Astrocyte (in vitro differentiated cells and primary cell): ENCODE measurements around the gene TENM3. TPM values are rescaled to one million over a fixed set of nuclear protein-coding genes. Genes with fewer than 3 reads are reported as not detected.

ENCODE experiments used
- DNase-seq: peaks from one replicate; pipeline ENCODE4 v3.0.0-alpha.2; 2010; ENCODE audit warnings: low read depth
- FAIRE-seq: peaks from 2 replicates; lab custom pipeline; 2011; peaks lifted over from hg19 to GRCh38; lab: Jason Lieb, UNC
- H2AFZ ChIP-seq: 2 replicates; pipeline ENCODE4 v1.6.0; 2012; ENCODE audit warnings: low read depth, low read length, inconsistent platforms
- H3K27ac ChIP-seq: 2 replicates; pipeline ENCODE4 v1.5.1; 2011; ENCODE audit warnings: low read depth, low read length, inconsistent platforms
- H3K27me3 ChIP-seq: 2 replicates; pipeline ENCODE4 v1.6.0; 2011; ENCODE audit warnings: low read length, inconsistent platforms; ENCODE audit not compliant: insufficient read depth
- H3K36me3 ChIP-seq: 2 replicates; pipeline ENCODE4 v1.5.1; 2011; ENCODE audit warnings: low read length, inconsistent platforms; ENCODE audit not compliant: insufficient read depth
- H3K4me1 ChIP-seq: 2 replicates; pipeline ENCODE4 v1.5.1; 2011; ENCODE audit warnings: low read length, inconsistent platforms; ENCODE audit not compliant: insufficient read depth
- H3K4me2 ChIP-seq: 2 replicates; pipeline ENCODE4 v1.6.0; 2012; ENCODE audit warnings: low read length, inconsistent platforms
- H3K4me3 ChIP-seq: 2 replicates; pipeline ENCODE4 v1.5.1; 2011; ENCODE audit warnings: low read depth, mild to moderate bottlenecking, low read length, inconsistent platforms; ENCODE audit not compliant: insufficient read depth
- H3K79me2 ChIP-seq: 2 replicates; pipeline ENCODE4 v1.6.0; 2012; ENCODE audit warnings: mild to moderate bottlenecking, low read length, inconsistent platforms; ENCODE audit not compliant: insufficient read depth
- H3K9ac ChIP-seq: 2 replicates; pipeline ENCODE4 v1.6.0; 2012; ENCODE audit warnings: mild to moderate bottlenecking, low read length, inconsistent platforms
- H3K9me3 ChIP-seq: 2 replicates; pipeline ENCODE4 v1.5.1; 2012; ENCODE audit warnings: low read depth, mild to moderate bottlenecking, low read length, inconsistent platforms; ENCODE audit not compliant: insufficient read depth
- H4K20me1 ChIP-seq: 2 replicates; pipeline ENCODE4 v1.6.0; 2012; ENCODE audit warnings: low read length, inconsistent platforms; ENCODE audit not compliant: insufficient read depth
- H3K27ac Mint-ChIP-seq: one replicate; pipeline ENCODE4 v1.8.0; 2021; ENCODE audit warnings: mild to moderate bottlenecking, mixed read lengths; ENCODE audit not compliant: unreplicated experiment
- H3K27me3 Mint-ChIP-seq: one replicate; pipeline ENCODE4 v1.8.0; 2021; ENCODE audit warnings: low read depth, mixed read lengths; ENCODE audit not compliant: unreplicated experiment
- H3K36me3 Mint-ChIP-seq: one replicate; pipeline ENCODE4 v1.8.0; 2021; ENCODE audit warnings: low read depth, mixed read lengths; ENCODE audit not compliant: unreplicated experiment
- H3K4me1 Mint-ChIP-seq: one replicate; pipeline ENCODE4 v1.8.0; 2021; ENCODE audit warnings: low read depth, mixed read lengths; ENCODE audit not compliant: unreplicated experiment
- H3K4me3 Mint-ChIP-seq: one replicate; pipeline ENCODE4 v1.8.0; 2021; ENCODE audit warnings: mild to moderate bottlenecking, moderate library complexity, mixed read lengths; ENCODE audit not compliant: unreplicated experiment
- H3K9me3 Mint-ChIP-seq: one replicate; pipeline ENCODE4 v1.8.0; 2021; ENCODE audit warnings: mild to moderate bottlenecking, mixed read lengths; ENCODE audit not compliant: unreplicated experiment
- CTCF ChIP-seq: IDR thresholded peaks from 2 replicates; pipeline ENCODE4 v1.5.1; 2011; ENCODE audit warnings: low read depth, mild to moderate bottlenecking, inconsistent platforms, low read length, moderate library complexity; ENCODE audit not compliant: insufficient read depth
- EZH2 ChIP-seq: IDR thresholded peaks from 2 replicates; pipeline ENCODE4 v1.6.1; 2012; ENCODE audit warnings: mild to moderate bottlenecking, low read length, inconsistent platforms; ENCODE audit not compliant: insufficient read depth
- total RNA-seq: library from RNA; stranded (reverse); gene quantifications from 2 replicates; pipeline ENCODE4 v1.2.1, GENCODE V29; 2021

TENM3 gene
- total RNA-seq, 1 donor from 2014 or later: 127 TPM

- Mint-ChIP-seq H3K27me3 (no peaks in the 10 kb centered on the region), H3K4me3 (no peak overlapping the region), H3K4me1 (peaks cover 25% of the 10 kb centered on the region), H3K27ac (no peak overlapping the region), H3K9me3 (no peaks in the 10 kb centered on the region), H3K36me3 (no peaks in the 10 kb centered on the region)
- Histone ChIP-seq H3K27ac (peak overlapping the region; percentile 10), H3K4me1 (peaks cover 7% of the 10 kb centered on the region), H4K20me1 (no peaks in the 10 kb centered on the region), H3K79me2 (peaks cover 34% of the 10 kb centered on the region), H3K9ac (no peak overlapping the region), H3K9me3 (no peaks in the 10 kb centered on the region), H3K36me3 (no peaks in the 10 kb centered on the region), H3K27me3 (no peaks in the 10 kb centered on the region), H2AFZ (no peak overlapping the region), H3K4me3 (no peak overlapping the region), H3K4me2 (peak overlapping the region; percentile 26)
- FAIRE-seq (no peak), DNase-seq (peak; percentile 64)
- TF ChIP-seq CTCF (no peak), EZH2 (no peak)
These were observed 23.7 kb upstream of the TENM3 start for GRCh38 chr4:182219411-182220056.

GRCh38 chr4:182221987-182222386 is 21.2 kb upstream of the TENM3 start:
- H3K27me3 Mint-ChIP-seq: no peaks in the 10 kb centered on the region
- Histone ChIP-seq H3K36me3 (no peaks in the 10 kb centered on the region), H4K20me1 (no peaks in the 10 kb centered on the region), H3K4me3 (no peak overlapping the region), H3K4me1 (peaks cover 7% of the 10 kb centered on the region), H3K9me3 (no peaks in the 10 kb centered on the region), H3K27me3 (no peaks in the 10 kb centered on the region), H3K79me2 (peaks cover 31% of the 10 kb centered on the region), H3K9ac (no peak overlapping the region), H2AFZ (no peak overlapping the region), H3K4me2 (no peak overlapping the region), H3K27ac (no peak overlapping the region)
- peaks cover 9% of the 10 kb centered on the region for H3K4me1 Mint-ChIP-seq
- DNase-seq (no peak), FAIRE-seq (no peak)
- H3K36me3 Mint-ChIP-seq: peaks cover 2% of the 10 kb centered on the region
- no peak overlapping the region for H3K27ac Mint-ChIP-seq
- H3K9me3 Mint-ChIP-seq: no peaks in the 10 kb centered on the region
- no peak overlapping the region for H3K4me3 Mint-ChIP-seq
- TF ChIP-seq CTCF (no peak), EZH2 (no peak)

GRCh38 chr4:182222766-182223165 is 20.4 kb upstream of the TENM3 start:
- TF ChIP-seq EZH2: no peak
- no peak for TF ChIP-seq CTCF
- FAIRE-seq: no peak
- Histone ChIP-seq H3K9me3 (no peaks in the 10 kb centered on the region), H3K27ac (no peak overlapping the region), H3K4me1 (peaks cover 7% of the 10 kb centered on the region), H3K36me3 (no peaks in the 10 kb centered on the region), H3K4me3 (no peak overlapping the region), H4K20me1 (no peaks in the 10 kb centered on the region), H3K79me2 (peaks cover 29% of the 10 kb centered on the region), H3K27me3 (no peaks in the 10 kb centered on the region), H3K4me2 (no peak overlapping the region), H2AFZ (no peak overlapping the region), H3K9ac (no peak overlapping the region)
- Mint-ChIP-seq H3K4me3 (no peak overlapping the region), H3K36me3 (peaks cover 2% of the 10 kb centered on the region), H3K4me1 (peaks cover 14% of the 10 kb centered on the region), H3K9me3 (no peaks in the 10 kb centered on the region), H3K27me3 (no peaks in the 10 kb centered on the region), H3K27ac (no peak overlapping the region)
- no peak for DNase-seq
